Middle frontal gyrus (tissue), 1 donor: Measurements from ENCODE around the gene EFHC1.

Source experiments
- DNase-seq: peaks from one replicate; pipeline ENCODE4 v3.0.0-alpha.2; 2015; ENCODE audit warnings: low spot score; ENCODE audit errors: extremely low spot score

Gene EFHC1

DNA sequence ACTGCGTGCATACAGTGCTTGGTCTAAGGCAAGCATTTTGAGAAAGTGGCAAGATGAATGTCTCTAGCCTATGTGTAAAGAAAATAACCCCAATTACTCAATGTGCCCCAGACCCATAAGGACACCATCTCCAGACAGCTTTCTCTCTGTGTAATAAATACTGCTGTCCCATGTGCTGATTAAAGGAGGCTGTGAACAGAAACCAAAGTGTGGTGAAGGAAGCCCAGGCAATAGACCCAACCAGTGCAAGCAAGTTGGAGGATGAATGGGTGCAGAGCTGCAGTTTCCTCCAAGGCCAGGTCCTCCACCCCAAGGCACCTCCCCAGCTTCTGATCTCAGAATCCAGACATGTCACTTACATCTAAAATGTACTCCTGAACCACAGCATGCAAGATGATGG is 96.1 kb downstream of the EFHC1 start:
- DNase-seq = no peak

DNA sequence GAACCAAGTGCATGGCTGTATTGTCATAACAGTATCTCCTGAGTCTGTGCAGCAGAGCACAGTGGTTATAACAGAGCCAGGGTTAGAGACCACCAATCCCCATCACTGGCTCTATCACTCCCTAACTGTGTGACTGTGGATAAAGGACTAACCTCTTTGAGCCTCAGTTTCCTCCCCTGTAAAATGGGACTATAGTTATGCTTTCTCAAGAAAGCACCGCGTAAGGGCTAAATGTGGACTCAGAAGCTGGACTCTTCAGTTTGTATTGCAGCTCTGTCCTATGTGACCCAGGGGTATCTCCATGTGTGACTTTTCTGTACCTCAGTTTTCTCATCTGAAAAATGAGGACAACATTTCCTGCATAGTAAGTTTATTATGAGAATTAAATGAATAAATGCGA is 96.8 kb downstream of the EFHC1 start:
- DNase-seq = no peak

DNA sequence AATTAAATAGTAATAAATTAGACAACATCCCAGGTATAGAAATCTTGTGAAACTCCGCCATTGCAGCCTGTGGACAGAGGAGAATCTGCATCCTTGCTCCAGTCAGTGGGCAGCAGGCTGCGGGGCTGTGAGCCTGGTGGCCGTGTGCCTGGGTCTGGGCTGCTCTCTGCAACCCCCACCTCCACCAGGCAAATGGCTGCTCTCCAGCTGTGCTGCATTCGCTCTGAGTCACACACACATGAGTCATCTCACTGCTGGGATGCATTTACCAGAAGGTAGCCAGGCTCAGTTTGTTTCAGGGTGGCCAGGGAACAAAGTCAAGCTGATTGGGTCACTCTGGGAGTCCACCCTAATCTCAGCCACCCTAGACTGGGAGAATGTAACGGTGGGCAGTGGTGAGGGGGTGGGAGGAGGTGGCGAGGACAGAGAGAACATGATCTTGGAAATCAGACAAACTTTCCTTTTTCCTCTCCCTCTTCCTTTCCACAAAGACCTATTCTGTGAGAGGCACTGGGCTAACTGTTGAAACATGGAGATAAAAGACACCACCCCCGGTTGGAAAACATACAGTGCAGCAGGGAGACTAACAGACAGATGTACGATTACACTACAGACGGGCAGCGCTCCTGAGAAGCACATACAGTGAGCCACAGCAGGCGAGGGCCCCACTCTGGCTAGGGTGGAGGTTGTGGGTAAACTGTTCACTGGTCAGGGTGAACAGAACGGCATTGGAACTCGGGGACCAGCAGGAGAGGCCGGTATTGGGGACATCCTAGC is 97.5 kb downstream of the EFHC1 start:
- peak; percentile 55 for DNase-seq

DNA sequence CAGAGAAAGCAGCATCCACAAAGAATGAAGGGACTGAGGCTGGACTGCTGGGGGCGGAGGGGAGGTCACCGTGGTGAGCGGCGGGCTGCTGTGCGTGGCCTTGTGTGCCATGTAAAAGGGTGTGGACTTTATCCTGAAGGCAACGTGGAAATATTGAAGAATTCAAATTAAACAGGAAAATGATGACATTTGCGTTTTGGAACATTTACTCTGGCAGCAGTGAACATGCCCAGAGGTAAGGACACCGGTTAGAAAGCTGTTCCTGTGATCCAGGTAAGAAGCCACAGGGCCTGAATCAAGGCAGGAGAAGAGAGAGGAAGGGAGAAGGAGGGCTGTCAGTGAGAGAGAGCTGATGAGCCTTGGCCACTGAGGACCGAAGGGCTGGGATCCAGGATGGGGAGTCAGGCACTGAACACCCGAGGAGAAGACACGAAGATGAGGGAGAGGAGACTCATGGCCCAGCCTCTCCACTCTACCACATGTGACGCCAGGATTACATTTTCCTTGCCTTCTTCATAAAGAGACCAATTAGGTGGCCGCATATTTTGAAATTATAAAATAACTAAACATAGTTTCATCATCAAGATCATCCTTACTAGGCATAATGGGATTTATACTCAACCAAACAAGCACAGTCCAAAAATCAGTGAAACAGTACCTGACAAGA is 98.3 kb downstream of the EFHC1 start:
- DNase-seq = no peak

DNA sequence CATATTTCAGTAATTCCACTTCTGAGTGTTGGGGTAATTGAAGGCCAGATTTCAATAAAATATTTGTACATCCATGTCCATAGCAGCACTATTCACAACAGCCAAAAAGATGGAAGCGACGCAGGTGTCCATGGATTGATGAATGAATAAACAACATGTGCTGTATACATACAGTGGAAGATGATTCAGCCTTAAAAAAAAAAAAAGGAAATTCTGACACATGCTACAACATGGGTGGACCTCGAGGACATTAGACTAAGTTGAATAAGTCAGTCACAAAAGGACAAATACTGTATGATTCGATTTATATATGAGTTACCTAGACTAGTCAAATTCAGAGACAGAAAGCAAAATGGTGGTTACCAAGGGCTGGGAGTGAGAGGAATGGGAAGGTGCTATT is 99.5 kb downstream of the EFHC1 start:
- DNase-seq = no peak

DNA sequence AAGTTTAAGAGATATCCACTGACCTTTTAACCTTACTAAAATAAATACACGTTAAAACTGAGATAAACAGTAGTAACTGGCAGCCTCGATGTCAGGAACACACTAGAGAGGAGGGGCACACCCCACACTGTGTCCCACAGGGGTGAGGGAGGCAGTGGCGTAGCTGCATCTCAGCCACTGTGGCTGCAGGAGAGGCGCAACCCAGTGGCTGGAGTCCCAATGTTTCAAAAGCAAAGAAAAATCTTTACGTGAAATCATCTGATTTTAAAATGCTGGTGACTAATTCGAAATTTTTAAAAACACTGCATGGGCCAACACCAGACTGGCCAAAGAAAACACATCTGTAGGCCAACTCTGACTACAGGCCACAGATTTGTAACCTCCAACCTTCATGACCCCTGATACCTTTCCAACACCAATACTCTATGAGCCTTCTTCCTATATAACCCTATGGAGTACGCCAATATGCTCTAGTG is 102.0 kb downstream of the EFHC1 start:
- no peak for DNase-seq

DNA sequence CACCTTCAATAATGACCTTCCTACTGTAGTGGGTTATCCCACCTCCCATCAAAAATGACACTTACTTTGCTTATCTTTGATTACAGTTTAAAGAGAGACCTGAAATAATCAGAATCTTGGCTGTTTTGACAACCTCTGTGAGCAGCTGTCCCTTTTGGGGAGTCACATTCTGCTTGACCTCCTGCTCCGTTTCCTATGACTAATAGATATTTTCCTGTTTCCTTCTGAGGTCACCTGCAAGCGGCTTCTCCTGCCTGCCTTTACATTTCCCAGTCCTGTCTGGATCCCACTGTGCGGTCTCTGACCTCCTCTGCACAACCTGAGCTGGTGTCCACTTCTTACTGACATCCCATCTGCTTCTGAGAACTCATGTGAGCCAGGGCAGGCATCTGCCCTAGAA is 102.5 kb downstream of the EFHC1 start:
- DNase-seq = no peak

DNA sequence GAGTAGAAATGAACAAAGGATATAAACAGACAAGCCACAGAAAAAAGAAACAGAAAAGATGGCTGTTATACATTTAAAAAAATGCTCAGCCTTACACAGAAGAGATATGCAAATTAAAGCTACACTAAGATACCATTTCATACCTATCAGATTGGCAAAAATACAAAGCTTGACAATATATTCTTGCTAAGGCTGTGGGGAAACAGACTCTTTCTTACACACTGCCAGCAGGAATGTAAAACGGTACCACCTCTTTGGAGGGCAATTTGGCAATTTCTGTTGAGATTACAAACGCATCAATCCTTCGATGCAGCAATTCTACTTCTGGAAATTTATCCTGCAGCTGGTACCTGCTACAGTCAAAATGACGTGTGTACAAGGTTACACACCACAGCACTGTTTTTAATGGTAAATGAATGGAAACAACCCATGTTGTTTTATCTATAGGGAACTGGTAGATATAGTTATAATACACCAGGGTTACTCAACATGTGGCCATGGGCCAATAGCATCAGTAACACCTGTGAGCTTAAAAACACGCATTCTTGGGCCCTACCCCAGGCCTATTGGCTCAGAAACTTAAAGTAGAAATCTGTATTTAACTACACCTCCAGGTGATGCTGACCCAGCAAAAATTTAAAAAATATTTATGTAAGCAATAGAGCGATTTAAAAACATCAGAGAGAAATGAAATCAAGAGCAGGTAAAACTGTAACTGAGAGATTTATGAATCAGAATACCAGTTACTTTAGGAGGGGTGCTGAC is 103.4 kb downstream of the EFHC1 start:
- DNase-seq = no peak

DNA sequence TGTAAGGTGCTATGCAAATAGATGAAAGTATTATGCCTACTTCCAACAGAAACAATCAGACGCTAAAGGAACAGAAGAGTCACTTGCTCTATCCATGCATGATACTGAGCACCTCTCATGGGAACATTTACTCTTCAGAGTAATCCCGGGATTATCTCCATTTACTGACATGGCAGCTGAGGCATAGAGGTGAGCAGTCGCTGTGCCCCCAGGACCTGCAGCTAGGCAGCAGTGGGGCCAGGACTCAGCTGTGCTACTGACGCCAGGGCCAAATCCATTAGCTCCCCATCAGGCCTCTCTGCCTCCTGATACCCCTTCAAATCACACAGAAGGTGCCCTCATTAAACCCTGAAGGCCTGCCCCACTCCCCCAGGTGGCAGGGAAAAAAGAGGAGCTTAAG is 104.8 kb downstream of the EFHC1 start:
- no peak for DNase-seq

DNA sequence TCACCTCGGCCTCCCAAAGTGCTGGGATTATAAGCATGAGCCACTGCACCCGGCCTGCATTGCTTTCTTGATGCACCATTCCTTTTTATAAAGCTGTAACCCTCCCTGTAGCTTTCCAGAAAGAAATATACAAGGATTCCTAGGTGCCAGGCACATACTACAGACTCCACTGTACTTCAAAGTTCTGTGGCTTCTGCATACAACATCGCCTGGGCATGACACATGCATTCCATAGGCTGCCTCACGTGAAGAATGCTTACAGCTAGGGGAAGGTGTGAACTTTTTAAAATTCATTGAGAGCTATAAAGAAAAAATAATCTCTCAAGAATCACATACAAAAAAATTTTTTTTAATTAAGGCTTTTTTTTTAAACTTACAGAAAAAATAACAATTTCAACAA is 106.5 kb downstream of the EFHC1 start:
- no peak for DNase-seq

DNA sequence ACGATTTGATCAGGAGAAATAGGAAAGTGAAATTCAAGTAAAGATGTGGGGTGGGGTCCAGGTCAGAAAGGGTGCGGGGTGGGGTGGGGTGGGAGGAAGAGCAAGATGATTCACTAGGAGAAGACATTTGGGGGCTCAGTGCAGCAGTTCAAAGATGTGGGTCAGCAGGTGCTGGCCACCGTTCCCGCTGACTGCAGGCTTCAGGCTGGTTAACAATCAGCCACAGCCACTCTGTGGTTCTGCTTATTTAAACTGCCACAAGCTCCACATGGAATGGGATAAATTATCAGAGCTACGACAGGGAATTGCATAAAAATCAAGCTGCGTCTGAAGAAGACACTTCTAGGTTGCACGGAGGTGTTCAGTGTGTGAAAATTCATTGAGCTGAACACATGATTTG is 107.3 kb downstream of the EFHC1 start:
- DNase-seq = no peak

DNA sequence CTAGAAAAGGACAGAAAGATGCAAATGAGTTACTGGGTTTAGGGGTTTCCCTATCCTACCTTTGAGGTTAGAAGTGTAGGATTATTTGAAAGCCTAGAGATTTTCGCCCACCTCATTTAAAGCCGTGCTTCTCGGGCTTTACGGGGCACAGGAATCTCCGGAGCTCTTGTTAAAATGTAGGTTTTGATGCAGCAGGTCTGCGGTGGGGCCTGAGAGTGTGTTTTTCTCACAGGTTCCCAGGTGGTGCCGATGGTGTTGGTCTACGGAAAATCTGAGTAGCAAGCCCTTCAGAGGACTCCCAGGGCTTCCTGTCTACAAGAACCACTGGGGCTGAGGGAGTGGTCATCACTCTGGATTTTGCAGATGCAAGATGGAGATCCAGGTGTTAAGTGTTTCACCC is 109.2 kb downstream of the EFHC1 start:
- DNase-seq = no peak

DNA sequence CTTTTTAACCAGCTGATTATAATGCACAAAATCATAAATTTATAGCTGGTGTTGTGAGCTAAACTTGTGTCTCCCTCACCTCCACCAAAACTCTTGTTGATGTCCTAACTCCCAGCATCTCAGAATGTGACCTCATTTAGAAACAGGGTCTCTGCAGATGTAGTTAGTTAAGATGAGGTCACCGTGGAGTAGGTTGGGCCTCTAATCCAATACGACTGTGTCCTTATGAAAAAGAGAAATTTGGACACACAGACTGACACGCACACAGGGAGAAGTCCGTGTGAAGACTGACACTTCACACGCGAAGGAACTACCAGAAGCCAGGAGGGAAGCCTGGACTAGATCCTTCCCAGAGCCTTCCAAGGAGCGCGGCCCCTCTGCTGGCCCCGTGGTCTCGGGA is 110.2 kb downstream of the EFHC1 start:
- no peak for DNase-seq

DNA sequence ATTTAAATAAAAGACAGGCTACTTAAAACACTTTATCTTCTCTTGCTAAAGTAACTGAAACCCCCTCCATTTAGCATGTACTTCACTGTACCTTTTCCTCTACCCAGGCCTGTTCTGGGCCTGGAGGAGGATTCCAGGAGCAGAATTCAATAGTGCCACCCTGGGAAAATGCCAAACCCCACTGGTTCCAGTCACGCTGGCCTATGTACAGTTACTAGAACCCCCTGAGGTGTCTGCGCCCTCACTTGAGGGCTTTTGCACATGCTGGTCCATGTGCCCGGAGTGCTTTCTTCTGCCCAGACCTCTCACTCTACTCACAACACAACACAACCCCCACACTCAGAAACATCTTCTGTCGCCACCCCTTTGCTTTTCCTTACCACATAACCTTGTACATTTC is 111.3 kb downstream of the EFHC1 start:
- no peak for DNase-seq

DNA sequence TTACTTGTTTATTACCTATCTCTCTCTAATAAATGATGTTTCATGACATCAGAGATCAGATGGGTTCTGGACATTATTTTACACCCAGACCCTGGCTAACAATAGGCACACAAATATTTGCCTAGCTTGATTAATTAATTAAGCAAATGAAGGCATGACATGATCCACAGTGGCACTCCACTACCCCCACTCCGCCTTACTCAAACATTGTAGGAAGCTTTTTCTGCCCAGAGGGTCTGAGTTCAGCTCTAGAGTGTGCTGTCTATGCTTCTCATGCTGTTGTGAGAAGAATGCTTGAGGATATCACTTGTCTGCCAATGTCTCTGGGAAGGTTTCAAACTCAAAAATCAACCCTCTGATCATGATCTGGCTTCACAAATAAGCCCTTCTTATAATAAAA is 111.7 kb downstream of the EFHC1 start:
- DNase-seq = no peak

DNA sequence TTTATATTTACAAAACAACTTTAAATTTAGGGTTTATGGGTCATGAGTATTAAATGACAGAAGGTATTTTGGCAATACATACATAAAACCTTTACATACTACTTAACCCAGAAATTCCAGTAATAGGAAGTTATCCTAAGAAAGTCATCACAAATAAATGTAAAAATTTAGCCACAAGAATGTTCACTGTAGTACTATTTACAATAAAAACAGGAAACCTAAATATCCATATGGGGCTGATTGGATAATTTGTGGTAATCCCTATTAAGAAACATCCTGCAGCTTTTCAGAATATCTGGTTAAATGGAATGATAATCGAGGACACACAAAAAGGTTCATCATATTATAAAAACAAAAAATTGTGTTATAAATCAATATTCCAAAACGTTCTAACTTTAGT is 112.3 kb downstream of the EFHC1 start:
- no peak for DNase-seq

DNA sequence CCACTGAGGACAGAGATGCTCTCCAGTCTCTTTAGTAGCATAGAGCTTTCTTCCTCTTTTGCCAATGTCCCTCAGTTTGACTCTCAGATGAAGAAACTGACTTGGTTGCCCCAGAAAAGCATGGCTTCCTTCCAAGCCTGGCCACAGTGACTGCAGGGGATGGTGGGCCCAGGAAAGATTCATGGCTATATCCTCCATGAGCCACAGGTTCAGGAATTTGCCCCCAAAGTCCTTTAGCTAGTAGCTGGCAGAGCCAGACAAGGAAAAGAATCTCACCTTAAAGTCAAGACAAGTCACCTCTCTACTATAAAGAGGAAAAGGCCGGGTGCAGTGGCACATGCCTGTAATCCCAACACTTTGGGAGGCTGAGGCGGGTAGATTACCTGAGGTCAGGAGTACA is 113.3 kb downstream of the EFHC1 start:
- no peak for DNase-seq

DNA sequence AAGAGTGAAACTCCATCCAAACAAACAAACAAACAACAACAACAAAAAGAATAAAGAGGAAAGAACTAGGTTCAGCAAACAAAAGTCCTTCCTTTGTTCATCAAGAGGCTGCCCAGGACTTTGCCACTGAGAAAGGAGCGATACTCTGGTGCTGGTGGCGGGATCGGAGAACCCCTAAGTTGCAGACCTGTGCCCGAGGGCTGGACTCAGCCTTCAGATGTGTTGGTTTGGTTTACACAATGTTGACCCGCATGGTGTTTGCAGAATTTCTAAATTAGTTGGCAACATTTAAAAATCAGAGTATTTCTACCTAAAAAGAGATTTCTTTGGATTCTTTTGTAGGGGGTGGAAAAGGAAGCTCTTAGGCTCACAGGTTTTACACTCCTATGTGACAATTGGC is 114.2 kb downstream of the EFHC1 start:
- no peak for DNase-seq

DNA sequence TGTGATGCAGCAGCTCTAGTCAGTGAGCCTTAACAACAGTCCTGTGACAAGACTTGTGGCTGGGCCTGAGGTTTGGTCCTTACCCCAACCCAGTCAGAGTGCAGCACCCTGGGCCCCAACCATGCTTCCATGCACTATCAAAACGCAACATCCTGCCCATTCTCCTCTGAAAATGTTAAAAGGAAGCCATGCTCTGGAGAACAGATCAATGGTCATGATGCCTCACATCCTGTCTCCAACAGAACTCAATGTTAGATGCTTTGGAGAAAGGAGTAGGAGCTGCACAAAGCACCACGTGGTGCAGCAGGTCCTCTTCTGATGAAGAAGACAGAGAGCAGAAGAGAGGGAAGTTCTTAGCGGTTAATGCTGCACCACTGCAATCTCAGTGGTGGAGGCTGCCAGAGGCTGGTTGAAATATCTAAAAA is 114.8 kb downstream of the EFHC1 start:
- no peak for DNase-seq

DNA sequence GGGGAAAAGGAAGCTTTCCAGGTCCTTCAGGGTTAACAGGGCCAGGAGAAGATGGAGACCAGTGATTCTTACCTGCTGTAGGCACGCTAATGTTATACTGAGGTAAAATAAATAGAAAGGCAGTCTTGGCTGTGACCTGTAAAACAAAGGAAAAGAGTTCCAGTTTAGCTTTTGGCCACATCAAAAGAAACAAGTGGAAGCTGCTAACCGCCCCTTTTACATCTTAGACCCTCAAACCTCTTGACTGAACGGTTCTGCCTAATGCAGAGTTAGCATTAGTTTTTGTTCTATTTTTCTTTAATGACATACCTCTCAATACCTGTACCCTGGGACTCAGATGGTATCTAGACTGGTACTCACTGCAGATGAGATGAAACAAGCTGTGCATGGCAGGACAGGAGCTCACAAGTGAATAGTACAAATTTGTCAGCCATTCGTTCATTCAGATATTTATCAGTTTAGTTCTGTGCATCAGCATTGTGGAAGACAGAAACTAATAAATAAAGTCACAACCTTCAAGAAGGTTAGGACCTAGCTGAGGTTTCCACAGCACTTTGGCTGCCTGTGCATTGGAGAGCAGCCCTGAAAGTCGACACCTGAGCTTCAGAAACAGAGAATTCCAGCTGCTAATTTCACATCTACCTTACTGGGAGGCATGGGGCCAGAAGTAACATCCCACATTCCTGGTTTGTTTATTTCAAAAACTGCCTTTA is 115.7 kb downstream of the EFHC1 start:
- no peak for DNase-seq

DNA sequence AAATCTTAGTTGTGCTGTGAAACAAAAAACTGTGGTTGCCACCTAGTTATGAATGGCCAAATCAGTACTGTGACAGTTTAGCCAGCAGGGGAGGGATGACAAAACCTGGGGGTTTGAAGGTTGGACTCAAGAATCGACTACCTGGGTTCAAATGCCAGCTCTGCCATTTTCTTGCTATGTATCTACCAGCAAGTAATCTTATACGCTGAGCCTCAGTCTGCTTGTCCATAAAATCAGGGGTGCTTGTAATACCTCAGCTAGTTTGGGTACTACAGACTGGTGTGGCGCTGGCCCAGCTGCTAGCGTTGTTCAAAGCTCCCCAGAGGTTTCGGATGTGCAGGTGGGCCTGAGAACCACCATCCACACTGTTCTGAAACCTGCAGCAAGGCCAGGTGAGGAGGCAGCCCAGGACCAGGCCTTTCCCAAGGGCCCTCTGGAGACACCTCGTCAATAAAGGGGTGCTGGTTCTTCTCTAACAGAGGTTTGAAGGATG is 116.3 kb downstream of the EFHC1 start:
- no peak for DNase-seq
